NCI-H446 treated with DMSO at 0.1 percent for 48 hours (cell line): ENCODE data around the gene KCNH1.

ENCODE experiments used
- DNase-seq: peaks from one replicate; lab custom pipeline; 2025; lab: John Stamatoyannopoulos, UW

Gene KCNH1

GRCh38 chr1:210754878-210755665 is 378.9 kb downstream of the KCNH1 start:
- peak; percentile 33 for DNase-seq

GRCh38 chr1:210751911-210752310 is 382.0 kb downstream of the KCNH1 start:
- no peak for DNase-seq

- DNase-seq = no peak
These were observed 383.5 kb downstream of the KCNH1 start for GRCh38 chr1:210750468-210750867.

GRCh38 chr1:210748796-210749195 is 385.2 kb downstream of the KCNH1 start:
- no peak for DNase-seq

- DNase-seq = no peak
These were observed 386.1 kb downstream of the KCNH1 start for GRCh38 chr1:210747890-210748289.

GRCh38 chr1:210747112-210747511 is 386.8 kb downstream of the KCNH1 start:
- no peak for DNase-seq

- DNase-seq = no peak
These were observed 387.8 kb downstream of the KCNH1 start for GRCh38 chr1:210746024-210746731.

- DNase-seq = no peak
These were observed 390.9 kb downstream of the KCNH1 start for GRCh38 chr1:210743038-210743437.

- DNase-seq = no peak
These were observed 392.4 kb downstream of the KCNH1 start for GRCh38 chr1:210741564-210741963.

GRCh38 chr1:210739627-210740026 is 394.3 kb downstream of the KCNH1 start:
- DNase-seq = no peak

- no peak for DNase-seq
These were observed 395.7 kb downstream of the KCNH1 start for GRCh38 chr1:210738256-210738655.

GRCh38 chr1:210736713-210737112 is 397.2 kb downstream of the KCNH1 start:
- no peak for DNase-seq

- DNase-seq = no peak
These were observed 402.4 kb downstream of the KCNH1 start for GRCh38 chr1:210731597-210731996.

GRCh38 chr1:210731193-210731592 is 402.8 kb downstream of the KCNH1 start:
- no peak for DNase-seq

GRCh38 chr1:210730023-210730422 is 403.9 kb downstream of the KCNH1 start:
- DNase-seq = no peak

- DNase-seq = no peak
These were observed 405.4 kb downstream of the KCNH1 start for GRCh38 chr1:210728437-210729149.

- DNase-seq = no peak
These were observed 406.2 kb downstream of the KCNH1 start for GRCh38 chr1:210727709-210728108.

GRCh38 chr1:210726621-210727020 is 407.3 kb downstream of the KCNH1 start:
- DNase-seq = no peak

- DNase-seq = no peak
These were observed 409.2 kb downstream of the KCNH1 start for GRCh38 chr1:210724768-210725167.

- DNase-seq = no peak
These were observed 410.3 kb downstream of the KCNH1 start for GRCh38 chr1:210723646-210724045.

- no peak for DNase-seq
These were observed 411.4 kb downstream of the KCNH1 start for GRCh38 chr1:210722410-210723081.

GRCh38 chr1:210715072-210715471 is 418.9 kb downstream of the KCNH1 start:
- no peak for DNase-seq
